Body of pancreas (tissue), 4 donors: ENCODE results near the gene WNT5B. TPM values are rescaled to one million over a fixed set of nuclear protein-coding genes. Genes with fewer than 3 reads are reported as not detected.

ENCODE experiments used
- ATAC-seq: fragments of 150-250 bp; one replicate; pipeline ENCODE4 v1.9.1; 2016
- DNase-seq, 4 donors: peaks; one replicate each; pipeline ENCODE4 v3.0.0-alpha.2; 2019
- H3K27ac ChIP-seq, 4 donors: fragments of 200-600 bp; sonication (generic); 1 replicate in 3 of 4; 2 replicates in 1 of 4; pipeline versions ENCODE4 v1.5.1 to v1.6.1; 2016 to 2019; ENCODE audit warnings: mild to moderate bottlenecking in 1 of 4, mixed read lengths in 1 of 4, moderate library complexity in 1 of 4
- H3K27me3 ChIP-seq, 2 donors: fragments of 200-600 bp; sonication (generic); one replicate each; pipeline ENCODE4 v1.6.0; 2016; ENCODE audit warnings: mild to moderate bottlenecking in 1 of 2
- H3K36me3 ChIP-seq, 2 donors: fragments of 200-600 bp; sonication (generic); replicated peaks in 1 of 2; 2 replicates each; pipeline ENCODE4 v1.5.1; 2016; ENCODE audit warnings: low read depth in 2 of 2; ENCODE audit not compliant: insufficient read depth in 1 of 2
- H3K4me1 ChIP-seq: fragments of 200-600 bp; sonication (generic); one replicate; pipeline ENCODE4 v1.6.0; 2016
- H3K4me3 ChIP-seq, 2 donors: fragments of 200-600 bp; sonication (generic); 1 replicate in 1 of 2; 2 replicates in 1 of 2; pipeline ENCODE4 v1.5.1; 2016 to 2019
- H3K9me3 ChIP-seq, 3 donors: fragments of 200-600 bp; sonication (generic); 1 replicate in 2 of 3; 2 replicates in 1 of 3; pipeline ENCODE4 v1.5.1; 2016
- POLR2A ChIP-seq, 3 donors: fragments of 450-650 bp; IDR thresholded peaks; one replicate each; pipeline ENCODE4 v1.6.1; 2016; ENCODE audit warnings: antibody characterized with exemption in 3 of 3, mild to moderate bottlenecking in 2 of 3
- WGBS, 2 donors: methylation state at CpG; one replicate each; pipeline ENCODE4 v1.1.5; 2017; 5-methylcytosine and 5-hydroxymethylcytosine counted together
- intact Hi-C: fragments of 100-400 bp; cut with DNase I; formaldehyde crosslinking; loops from one replicate; pipeline ENCODE4 v1.15.1; 2023
- total RNA-seq, 2 donors: library from RNA; depleted of rRNA; stranded (reverse); fragments of >200 nt; gene quantifications; one replicate each; pipeline ENCODE4 v1.1.0, GENCODE V29; 2016
- TF ChIP-seq, protein P1 (sequence below), 7 experiments: fragments of 450-650 bp in 4 of 7; fragments of 200-600 bp in 3 of 7; sonication (generic) in 3 of 7; IDR thresholded peaks; one replicate each; pipeline ENCODE4 v1.5.1; 2016 to 2019; ENCODE audit warnings: antibody characterized with exemption in 7 of 7

WNT5B gene
- total RNA-seq, 2 donors from 2014 or later = not detected

DNA sequence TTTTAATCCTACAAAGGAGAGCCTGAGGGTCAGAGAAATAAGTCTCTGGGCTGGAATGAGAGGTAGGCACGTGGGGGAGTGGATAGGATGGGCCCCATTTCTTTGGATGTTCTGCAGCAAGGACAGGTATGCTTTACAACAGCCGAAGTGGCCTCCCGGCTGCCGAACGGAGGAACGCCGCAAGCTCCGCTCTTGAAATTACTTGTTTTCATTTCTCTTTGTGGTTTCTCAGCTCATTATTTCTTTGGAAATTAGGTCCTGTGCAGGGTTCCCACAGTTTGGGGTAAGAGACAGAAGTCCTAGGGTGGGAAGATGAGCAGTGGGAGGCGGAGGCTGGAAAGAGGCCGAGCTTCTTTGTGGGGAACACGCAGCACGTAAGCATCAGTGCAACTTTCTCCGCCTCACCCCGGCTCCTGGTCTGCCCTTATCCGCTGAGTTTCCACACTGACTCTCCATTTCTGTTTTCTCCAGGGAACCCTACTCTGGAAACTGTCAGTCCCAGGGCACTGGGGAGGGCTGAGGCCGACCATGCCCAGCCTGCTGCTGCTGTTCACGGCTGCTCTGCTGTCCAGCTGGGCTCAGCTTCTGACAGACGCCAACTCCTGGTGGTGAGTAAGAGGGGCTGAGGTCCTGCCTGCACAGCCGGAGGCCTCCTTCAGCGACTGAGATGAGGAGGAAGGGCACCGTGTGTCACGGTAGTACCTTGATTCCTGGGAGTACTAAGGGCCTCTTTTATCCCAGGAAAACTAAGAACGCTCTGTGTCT lies 2.0 kb downstream of the WNT5B start:
- intact Hi-C loops = no loop called here
- WGBS, 2 donors = 61 to 81% methylated on average over 22 to 23 of the region's 23 CpGs
- no peak for DNase-seq
- no peaks in the 10 kb centered on the region for H3K27me3 ChIP-seq
- no peak overlapping the region for H3K27ac ChIP-seq
- H3K4me3 ChIP-seq = no peak overlapping the region
- H3K9me3 ChIP-seq = no peaks in the 10 kb centered on the region
- peaks cover 23% of the 10 kb centered on the region for H3K4me1 ChIP-seq
- no peak for ATAC-seq
- no peaks in the 10 kb centered on the region for H3K36me3 ChIP-seq
- TF ChIP-seq POLR2A (IDR thresholded peaks at IDR 0.05) = no peak
- TF ChIP-seq, protein P1, sequence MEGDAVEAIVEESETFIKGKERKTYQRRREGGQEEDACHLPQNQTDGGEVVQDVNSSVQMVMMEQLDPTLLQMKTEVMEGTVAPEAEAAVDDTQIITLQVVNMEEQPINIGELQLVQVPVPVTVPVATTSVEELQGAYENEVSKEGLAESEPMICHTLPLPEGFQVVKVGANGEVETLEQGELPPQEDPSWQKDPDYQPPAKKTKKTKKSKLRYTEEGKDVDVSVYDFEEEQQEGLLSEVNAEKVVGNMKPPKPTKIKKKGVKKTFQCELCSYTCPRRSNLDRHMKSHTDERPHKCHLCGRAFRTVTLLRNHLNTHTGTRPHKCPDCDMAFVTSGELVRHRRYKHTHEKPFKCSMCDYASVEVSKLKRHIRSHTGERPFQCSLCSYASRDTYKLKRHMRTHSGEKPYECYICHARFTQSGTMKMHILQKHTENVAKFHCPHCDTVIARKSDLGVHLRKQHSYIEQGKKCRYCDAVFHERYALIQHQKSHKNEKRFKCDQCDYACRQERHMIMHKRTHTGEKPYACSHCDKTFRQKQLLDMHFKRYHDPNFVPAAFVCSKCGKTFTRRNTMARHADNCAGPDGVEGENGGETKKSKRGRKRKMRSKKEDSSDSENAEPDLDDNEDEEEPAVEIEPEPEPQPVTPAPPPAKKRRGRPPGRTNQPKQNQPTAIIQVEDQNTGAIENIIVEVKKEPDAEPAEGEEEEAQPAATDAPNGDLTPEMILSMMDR (IDR thresholded peaks at IDR 0.05) = no peak

DNA sequence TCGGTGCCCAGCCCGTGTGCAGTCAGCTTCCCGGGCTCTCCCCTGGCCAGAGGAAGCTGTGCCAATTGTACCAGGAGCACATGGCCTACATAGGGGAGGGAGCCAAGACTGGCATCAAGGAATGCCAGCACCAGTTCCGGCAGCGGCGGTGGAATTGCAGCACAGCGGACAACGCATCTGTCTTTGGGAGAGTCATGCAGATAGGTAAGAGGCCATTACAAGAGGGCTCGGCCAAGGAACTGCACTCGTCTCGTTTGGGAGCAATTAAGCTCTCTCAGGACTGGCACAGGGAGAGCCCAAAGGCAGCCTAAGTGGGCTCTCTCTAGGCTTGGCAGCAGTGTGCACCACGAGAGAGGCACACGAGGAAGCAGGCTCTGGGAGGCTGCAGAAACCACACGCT lies 3.7 kb downstream of the WNT5B start:
- ATAC-seq = no peak

DNA sequence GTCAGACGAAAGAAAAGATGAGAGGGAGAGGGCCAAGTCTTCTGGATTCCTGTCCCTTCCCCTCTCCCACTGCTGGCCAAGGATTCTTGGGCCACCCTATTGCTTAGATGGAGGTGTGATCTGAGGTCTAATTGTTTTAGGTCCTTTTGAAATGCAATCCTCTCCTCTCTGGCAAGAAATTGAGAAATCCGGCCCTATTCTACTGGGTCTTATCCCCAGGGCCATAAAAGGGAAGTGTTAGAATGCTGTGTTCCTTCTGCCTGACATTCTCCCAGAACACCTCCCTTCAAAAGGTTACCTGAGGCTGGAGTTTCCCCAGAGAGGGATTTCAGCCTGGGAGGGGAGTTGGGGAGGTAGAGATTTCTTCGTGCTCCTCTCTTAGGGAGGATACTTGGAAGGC lies 4.4 kb downstream of the WNT5B start:
- 74 to 96% methylated on average over 3 of the region's 3 CpGs for WGBS, 2 donors
- DNase-seq = no peak
- no peak overlapping the region for H3K27ac ChIP-seq
- peaks cover 23% of the 10 kb centered on the region for H3K4me1 ChIP-seq
- no peaks in the 10 kb centered on the region for H3K36me3 ChIP-seq
- H3K4me3 ChIP-seq = no peak overlapping the region
- TF ChIP-seq POLR2A (IDR thresholded peaks at IDR 0.05) = no peak
- TF ChIP-seq, protein P1 (IDR thresholded peaks at IDR 0.05) = no peak
- intact Hi-C loops = no loop called here
- no peaks in the 10 kb centered on the region for H3K9me3 ChIP-seq
- no peak for ATAC-seq
- no peaks in the 10 kb centered on the region for H3K27me3 ChIP-seq

More for the DNA sequence above, 3.7 kb downstream of the WNT5B start:
- 89% methylated on average over 14 of the region's 14 CpGs; no CpG with 5 or more reads in 1 of the 2 donors for WGBS, 2 donors
- Histone ChIP-seq H3K4me3 (no peak overlapping the region), H3K9me3 (no peaks in the 10 kb centered on the region), H3K27ac (no peak overlapping the region), H3K36me3 (no peaks in the 10 kb centered on the region), H3K4me1 (peaks cover 23% of the 10 kb centered on the region), H3K27me3 (no peaks in the 10 kb centered on the region)
- no peak for DNase-seq
- no peak for TF ChIP-seq POLR2A (IDR thresholded peaks at IDR 0.05)
- TF ChIP-seq, protein P1 (IDR thresholded peaks at IDR 0.05) = no peak
- intact Hi-C loops = no loop called here

DNA sequence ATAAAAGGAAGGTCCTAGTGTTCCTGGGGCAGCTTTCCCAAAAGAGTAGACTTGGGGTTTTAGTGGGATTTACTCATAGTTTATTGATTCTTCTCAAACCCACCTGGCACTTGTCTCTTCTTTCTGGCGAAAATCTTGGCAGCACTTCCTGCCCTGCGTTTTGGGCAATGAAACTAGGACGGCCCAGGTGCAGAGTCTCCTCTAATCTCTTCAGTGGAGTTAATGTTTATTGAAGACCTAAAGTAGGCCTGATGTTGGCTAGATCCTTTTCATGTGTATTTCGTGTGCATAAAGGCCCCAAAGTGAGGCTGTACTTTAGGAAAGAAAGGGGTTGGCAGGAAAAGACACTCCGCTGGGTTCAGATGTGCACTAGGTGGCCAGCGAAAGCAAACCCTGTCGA lies 5.1 kb downstream of the WNT5B start:
- no peak overlapping the region for H3K27ac ChIP-seq
- WGBS, 2 donors = 42 to 43% methylated on average over 7 of the region's 7 CpGs
- intact Hi-C loops = no loop called here
- TF ChIP-seq POLR2A (IDR thresholded peaks at IDR 0.05) = no peak
- TF ChIP-seq, protein P1 (IDR thresholded peaks at IDR 0.05) = no peak
- no peaks in the 10 kb centered on the region for H3K27me3 ChIP-seq
- H3K36me3 ChIP-seq = no peaks in the 10 kb centered on the region
- ATAC-seq (no peak), DNase-seq (no peak)
- no peak overlapping the region for H3K4me3 ChIP-seq
- H3K9me3 ChIP-seq = no peaks in the 10 kb centered on the region
- H3K4me1 ChIP-seq = peaks cover 22% of the 10 kb centered on the region
